ENCODE results near the gene SPAG9.

SPAG9 gene

GRCh38 chr17:51006601-51007000 lies 114.1 kb downstream of the SPAG9 start:
- H3K27ac ChIP-seq (replicated peaks; ENCODE audit: low read length), result no peak overlapping the region
- peak; percentile 27 for DNase-seq (ENCODE audit: low spot score)
- H2AFZ ChIP-seq (ENCODE audit: low read length), result no peak overlapping the region
- no peak overlapping the region for H3K9ac ChIP-seq (ENCODE audit: low read depth, low read length, poor library complexity)
- no peak overlapping the region for H3K4me3 ChIP-seq (ENCODE audit: low read length in 2 of 2)
- H3K36me3 ChIP-seq (replicated peaks in 1 of 2; ENCODE audit: control insufficient read depth in 2 of 2, insufficient read depth in 2 of 2, low read length in 2 of 2), result peaks cover 8 to 98% of the 10 kb centered on the region in 2 donors
- H2BK120ac ChIP-seq (ENCODE audit: low read depth, low read length), result no peak overlapping the region
- H2BK15ac ChIP-seq (ENCODE audit: low read length), result no peak overlapping the region
- no peaks in the 10 kb centered on the region for H3K79me1 ChIP-seq (ENCODE audit: low read depth, low read length)
- no peaks in the 10 kb centered on the region for H3K27me3 ChIP-seq (ENCODE audit: control insufficient read depth in 3 of 3, insufficient read depth in 3 of 3, low read depth in 1 of 3, low read length in 3 of 3)
- no peak overlapping the region for H3K23ac ChIP-seq (ENCODE audit: low read depth, low read length, poor library complexity)
- H4K91ac ChIP-seq (ENCODE audit: low read depth, low read length, poor library complexity), result no peak overlapping the region
- H3K18ac ChIP-seq (ENCODE audit: low read length), result no peak overlapping the region
- no peak overlapping the region for H2AK5ac ChIP-seq (ENCODE audit: low read depth, low read length)
- no peaks in the 10 kb centered on the region for H3K9me3 ChIP-seq (replicated peaks in 1 of 2; ENCODE audit: control insufficient read depth in 2 of 2, insufficient read depth in 1 of 2, low read depth in 1 of 2, low read length in 2 of 2)
- H3K4ac ChIP-seq (ENCODE audit: low read length), result no peak overlapping the region
- no peak overlapping the region for H2BK5ac ChIP-seq (ENCODE audit: low read length)
- H3K14ac ChIP-seq (ENCODE audit: low read length), result no peak overlapping the region
- H4K8ac ChIP-seq (ENCODE audit: low read depth, low read length), result no peak overlapping the region
- no peak overlapping the region for H2BK12ac ChIP-seq (ENCODE audit: low read length)
- no CpG with 5 or more reads among the region's 1 CpG for WGBS, 2 donors (ENCODE audit: extremely low coverage in 2 of 2, insufficient read length in 2 of 2, insufficient replicate concordance in 1 of 2)
- no peak overlapping the region for H3K4me2 ChIP-seq (ENCODE audit: insufficient read depth, low read length, poor library complexity, severe bottlenecking)
- H3K4me1 ChIP-seq (ENCODE audit: control insufficient read depth in 2 of 2, insufficient read depth in 1 of 2, low read depth in 1 of 2, low read length in 2 of 2), result peaks cover 0 to 2% of the 10 kb centered on the region in 2 donors

GRCh38 chr17:51005768-51006167 lies 114.9 kb downstream of the SPAG9 start:
- Histone ChIP-seq H3K9ac (ENCODE audit: low read depth, low read length, poor library complexity) (no peak overlapping the region), H2AFZ (ENCODE audit: low read length) (no peak overlapping the region), H2BK120ac (ENCODE audit: low read depth, low read length) (no peak overlapping the region), H3K9me3 (replicated peaks in 1 of 2; ENCODE audit: control insufficient read depth in 2 of 2, insufficient read depth in 1 of 2, low read depth in 1 of 2, low read length in 2 of 2) (no peaks in the 10 kb centered on the region), H3K27me3 (ENCODE audit: control insufficient read depth in 3 of 3, insufficient read depth in 3 of 3, low read depth in 1 of 3, low read length in 3 of 3) (no peaks in the 10 kb centered on the region), H3K36me3 (replicated peaks in 1 of 2; ENCODE audit: control insufficient read depth in 2 of 2, insufficient read depth in 2 of 2, low read length in 2 of 2) (peaks cover 8 to 99% of the 10 kb centered on the region in 2 donors), H3K4me1 (ENCODE audit: control insufficient read depth in 2 of 2, insufficient read depth in 1 of 2, low read depth in 1 of 2, low read length in 2 of 2) (peaks cover 0 to 2% of the 10 kb centered on the region in 2 donors), H3K27ac (replicated peaks; ENCODE audit: low read length) (no peak overlapping the region), H2BK12ac (ENCODE audit: low read length) (no peak overlapping the region), H3K14ac (ENCODE audit: low read length) (no peak overlapping the region), H3K18ac (ENCODE audit: low read length) (no peak overlapping the region), H2BK5ac (ENCODE audit: low read length) (no peak overlapping the region), H2BK15ac (ENCODE audit: low read length) (no peak overlapping the region), H3K79me1 (ENCODE audit: low read depth, low read length) (no peaks in the 10 kb centered on the region), H3K4me3 (ENCODE audit: low read length in 2 of 2) (no peak overlapping the region), H2AK5ac (ENCODE audit: low read depth, low read length) (no peak overlapping the region), H3K23ac (ENCODE audit: low read depth, low read length, poor library complexity) (no peak overlapping the region), H4K8ac (ENCODE audit: low read depth, low read length) (no peak overlapping the region), H3K4ac (ENCODE audit: low read length) (no peak overlapping the region), H3K4me2 (ENCODE audit: insufficient read depth, low read length, poor library complexity, severe bottlenecking) (no peak overlapping the region), H4K91ac (ENCODE audit: low read depth, low read length, poor library complexity) (no peak overlapping the region)
- no peak for DNase-seq (ENCODE audit: low spot score)
- WGBS, 2 donors (ENCODE audit: extremely low coverage in 2 of 2, insufficient read length in 2 of 2, insufficient replicate concordance in 1 of 2), result no CpG with 5 or more reads among the region's 2 CpGs

- Histone ChIP-seq H4K91ac (ENCODE audit: low read depth, low read length, poor library complexity) (no peak overlapping the region), H4K8ac (ENCODE audit: low read depth, low read length) (no peak overlapping the region), H2BK5ac (ENCODE audit: low read length) (no peak overlapping the region), H3K27ac (replicated peaks; ENCODE audit: low read length) (no peak overlapping the region), H3K9me3 (replicated peaks in 1 of 2; ENCODE audit: control insufficient read depth in 2 of 2, insufficient read depth in 1 of 2, low read depth in 1 of 2, low read length in 2 of 2) (no peaks in the 10 kb centered on the region), H3K18ac (ENCODE audit: low read length) (no peak overlapping the region), H3K27me3 (ENCODE audit: control insufficient read depth in 3 of 3, insufficient read depth in 3 of 3, low read depth in 1 of 3, low read length in 3 of 3) (no peaks in the 10 kb centered on the region), H2BK120ac (ENCODE audit: low read depth, low read length) (no peak overlapping the region), H2BK15ac (ENCODE audit: low read length) (no peak overlapping the region), H2AK5ac (ENCODE audit: low read depth, low read length) (no peak overlapping the region), H3K4me3 (ENCODE audit: low read length in 2 of 2) (no peak overlapping the region), H2BK12ac (ENCODE audit: low read length) (no peak overlapping the region), H3K23ac (ENCODE audit: low read depth, low read length, poor library complexity) (no peak overlapping the region), H3K4me1 (ENCODE audit: control insufficient read depth in 2 of 2, insufficient read depth in 1 of 2, low read depth in 1 of 2, low read length in 2 of 2) (peaks cover 0 to 2% of the 10 kb centered on the region in 2 donors), H3K36me3 (replicated peaks in 1 of 2; ENCODE audit: control insufficient read depth in 2 of 2, insufficient read depth in 2 of 2, low read length in 2 of 2) (peaks cover 8 to 100% of the 10 kb centered on the region in 2 donors), H3K4ac (ENCODE audit: low read length) (no peak overlapping the region), H3K4me2 (ENCODE audit: insufficient read depth, low read length, poor library complexity, severe bottlenecking) (no peak overlapping the region), H3K14ac (ENCODE audit: low read length) (no peak overlapping the region), H3K79me1 (ENCODE audit: low read depth, low read length) (no peaks in the 10 kb centered on the region), H3K9ac (ENCODE audit: low read depth, low read length, poor library complexity) (no peak overlapping the region), H2AFZ (ENCODE audit: low read length) (no peak overlapping the region)
- WGBS, 2 donors (ENCODE audit: extremely low coverage in 2 of 2, insufficient read length in 2 of 2, insufficient replicate concordance in 1 of 2), result no CpG with 5 or more reads among the region's 1 CpG
- DNase-seq (ENCODE audit: low spot score), result no peak
These were observed 116.4 kb downstream of the SPAG9 start for GRCh38 chr17:51004249-51004648.

GRCh38 chr17:51000835-51001638 lies 119.6 kb downstream of the SPAG9 start:
- Histone ChIP-seq H3K23ac (ENCODE audit: low read depth, low read length, poor library complexity) (no peak overlapping the region), H3K18ac (ENCODE audit: low read length) (no peak overlapping the region), H3K4ac (ENCODE audit: low read length) (no peak overlapping the region), H3K9me3 (replicated peaks in 1 of 2; ENCODE audit: control insufficient read depth in 2 of 2, insufficient read depth in 1 of 2, low read depth in 1 of 2, low read length in 2 of 2) (peaks cover 0 to 2% of the 10 kb centered on the region in 2 donors), H3K4me3 (ENCODE audit: low read length in 2 of 2) (no peak overlapping the region), H4K91ac (ENCODE audit: low read depth, low read length, poor library complexity) (no peak overlapping the region), H2BK5ac (ENCODE audit: low read length) (no peak overlapping the region), H3K79me1 (ENCODE audit: low read depth, low read length) (no peaks in the 10 kb centered on the region), H2AFZ (ENCODE audit: low read length) (no peak overlapping the region), H3K4me1 (ENCODE audit: control insufficient read depth in 2 of 2, insufficient read depth in 1 of 2, low read depth in 1 of 2, low read length in 2 of 2) (no peaks in the 10 kb centered on the region), H4K8ac (ENCODE audit: low read depth, low read length) (no peak overlapping the region), H2AK5ac (ENCODE audit: low read depth, low read length) (no peak overlapping the region), H3K9ac (ENCODE audit: low read depth, low read length, poor library complexity) (no peak overlapping the region), H2BK12ac (ENCODE audit: low read length) (no peak overlapping the region), H2BK120ac (ENCODE audit: low read depth, low read length) (no peak overlapping the region), H2BK15ac (ENCODE audit: low read length) (no peak overlapping the region), H3K27me3 (ENCODE audit: control insufficient read depth in 3 of 3, insufficient read depth in 3 of 3, low read depth in 1 of 3, low read length in 3 of 3) (no peaks in the 10 kb centered on the region), H3K27ac (replicated peaks; ENCODE audit: low read length) (no peak overlapping the region), H3K36me3 (replicated peaks in 1 of 2; ENCODE audit: control insufficient read depth in 2 of 2, insufficient read depth in 2 of 2, low read length in 2 of 2) (peaks cover 17 to 100% of the 10 kb centered on the region in 2 donors), H3K4me2 (ENCODE audit: insufficient read depth, low read length, poor library complexity, severe bottlenecking) (no peak overlapping the region), H3K14ac (ENCODE audit: low read length) (no peak overlapping the region)
- WGBS, 2 donors (ENCODE audit: extremely low coverage in 2 of 2, insufficient read length in 2 of 2, insufficient replicate concordance in 1 of 2), result no CpG with 5 or more reads among the region's 1 CpG
- peak; percentile 33 for DNase-seq (ENCODE audit: low spot score)
